HG02973 (cell line): ENCODE results near the gene EPN2.

ENCODE experiments used
- ATAC-seq: cut with Tn5 transposase; IDR thresholded peaks from one replicate; pipeline ENCODE4 v1.9.1; 2021; ENCODE audit warnings: moderate library complexity; ENCODE audit not compliant: unreplicated experiment

Gene EPN2

GRCh38 chr17:19308398-19308797 lies 71.2 kb downstream of the EPN2 start:
- ATAC-seq: no peak

GRCh38 chr17:19309701-19310100 lies 72.5 kb downstream of the EPN2 start:
- ATAC-seq: no peak

GRCh38 chr17:19310151-19310550 lies 73.0 kb downstream of the EPN2 start:
- no peak for ATAC-seq

- ATAC-seq: no peak
These were observed 73.8 kb downstream of the EPN2 start for GRCh38 chr17:19311016-19311415.

GRCh38 chr17:19311421-19312215 lies 74.5 kb downstream of the EPN2 start:
- no peak for ATAC-seq

GRCh38 chr17:19312406-19312805 lies 75.2 kb downstream of the EPN2 start:
- no peak for ATAC-seq

- ATAC-seq: no peak
These were observed 76.0 kb downstream of the EPN2 start for GRCh38 chr17:19313066-19313745.

- ATAC-seq: no peak
These were observed 76.8 kb downstream of the EPN2 start for GRCh38 chr17:19313746-19314651.

GRCh38 chr17:19315104-19315503 lies 77.9 kb downstream of the EPN2 start:
- ATAC-seq: no peak

GRCh38 chr17:19316761-19317358 lies 79.7 kb downstream of the EPN2 start:
- ATAC-seq: no peak

GRCh38 chr17:19317359-19318095 lies 80.4 kb downstream of the EPN2 start:
- no peak for ATAC-seq

GRCh38 chr17:19318611-19319010 lies 81.4 kb downstream of the EPN2 start:
- no peak for ATAC-seq

GRCh38 chr17:19319771-19320505 lies 82.8 kb downstream of the EPN2 start:
- ATAC-seq: no peak

- ATAC-seq: no peak
These were observed 83.7 kb downstream of the EPN2 start for GRCh38 chr17:19320876-19321275.

GRCh38 chr17:19321481-19322128 lies 84.4 kb downstream of the EPN2 start:
- ATAC-seq: no peak

- no peak for ATAC-seq
These were observed 85.0 kb downstream of the EPN2 start for GRCh38 chr17:19322129-19322505.

- ATAC-seq: no peak
These were observed 85.7 kb downstream of the EPN2 start for GRCh38 chr17:19322861-19323260.

GRCh38 chr17:19325542-19325941 lies 88.4 kb downstream of the EPN2 start:
- no peak for ATAC-seq
